ENCODE measurements around the gene RHOBTB1.

Gene RHOBTB1

GRCh38 chr10:60822809-60823208 lies 121.2 kb downstream of the RHOBTB1 start:
- no peak for DNase-seq (ENCODE audit: low read depth in 2 of 2, low spot score in 1 of 2)

GRCh38 chr10:60821656-60822055 lies 122.3 kb downstream of the RHOBTB1 start:
- no peak for DNase-seq (ENCODE audit: low read depth in 2 of 2, low spot score in 1 of 2)

GRCh38 chr10:60820093-60820754 lies 123.8 kb downstream of the RHOBTB1 start:
- DNase-seq (ENCODE audit: low read depth in 2 of 2, low spot score in 1 of 2) = no peak
